Stimulated activated CD4-positive, alpha-beta T cell treated with anti-CD3 and anti-CD28 coated beads, Interleukin-15, amount 100 ng/mL, for 48 hours (primary cell): Measurements from ENCODE around the gene MAD2L1.
A peak's percentile ranks its signal among the peaks of the same experiment; 100 is the strongest.
"Not testable (repeated sequence)": the region's sequence is repeated elsewhere in the genome, so short reads cannot be mapped to it uniquely, and the experiment has no call there.

ENCODE experiments used
- DNase-seq, 2 donors: peaks; one replicate each; pipeline ENCODE4 v3.0.0-alpha.2; 2020; ENCODE audit warnings: low read depth in 2 of 2

MAD2L1 gene

GRCh38 chr4:120066517-120067340 lies at the start of gene MAD2L1:
Gene MAD2L1 (minus strand): TSS chr4:120066848. CDS start chr4:120066734, 114 bp downstream.
- DNase-seq, result peak; percentile 96 to 97

- DNase-seq, result no peak
These were observed 45.1 kb upstream of the MAD2L1 start for GRCh38 chr4:120111745-120112144.

GRCh38 chr4:120109406-120109805 lies 42.8 kb upstream of the MAD2L1 start:
- no peak for DNase-seq

- no peak for DNase-seq
These were observed 38.8 kb upstream of the MAD2L1 start for GRCh38 chr4:120105472-120105871.

GRCh38 chr4:120096508-120097297 lies 30.1 kb upstream of the MAD2L1 start:
- no peak for DNase-seq

- DNase-seq, result no peak
These were observed 21.9 kb upstream of the MAD2L1 start for GRCh38 chr4:120088507-120088906.

GRCh38 chr4:120088066-120088465 lies 21.4 kb upstream of the MAD2L1 start:
- DNase-seq, result not testable (repeated sequence)

GRCh38 chr4:120085705-120086104 lies 19.1 kb upstream of the MAD2L1 start:
- DNase-seq, result no peak

GRCh38 chr4:120084327-120084726 lies 17.7 kb upstream of the MAD2L1 start:
- DNase-seq, result no peak

- DNase-seq, result no peak
These were observed 16.5 kb upstream of the MAD2L1 start for GRCh38 chr4:120083152-120083551.

- DNase-seq, result no peak
These were observed 15.6 kb upstream of the MAD2L1 start for GRCh38 chr4:120082251-120082650.

- no peak for DNase-seq
These were observed 15.1 kb upstream of the MAD2L1 start for GRCh38 chr4:120081726-120082125.

- no peak for DNase-seq
These were observed 13.9 kb upstream of the MAD2L1 start for GRCh38 chr4:120080533-120080932.

- DNase-seq, result no peak
These were observed 13.3 kb upstream of the MAD2L1 start for GRCh38 chr4:120079839-120080520.

- no peak for DNase-seq
These were observed 11.6 kb upstream of the MAD2L1 start for GRCh38 chr4:120078216-120078615.

GRCh38 chr4:120071192-120071795 lies 4.6 kb upstream of the MAD2L1 start:
- DNase-seq, result peak in 1 of 2 donors; percentile 19

GRCh38 chr4:120070196-120070595 lies 3.5 kb upstream of the MAD2L1 start:
- no peak for DNase-seq

- peak; percentile 48 to 55 for DNase-seq
These were observed 603 bp downstream of the MAD2L1 start for GRCh38 chr4:120065974-120066516.

- DNase-seq, result no peak
These were observed 1.8 kb downstream of the MAD2L1 start for GRCh38 chr4:120064887-120065286.

- DNase-seq, result not testable (repeated sequence)
These were observed 2.9 kb downstream of the MAD2L1 start for GRCh38 chr4:120063711-120064110.

- DNase-seq, result no peak
These were observed 3.9 kb downstream of the MAD2L1 start for GRCh38 chr4:120062663-120063195.
